HG02870 (cell line): ENCODE measurements around the gene UBL7.

ENCODE experiments used
- ATAC-seq: cut with Tn5 transposase; IDR thresholded peaks from one replicate; pipeline ENCODE4 v1.9.1; 2021; ENCODE audit warnings: mild to moderate bottlenecking, moderate library complexity; ENCODE audit not compliant: unreplicated experiment

The UBL7 gene

GRCh38 chr15:74442063-74442462 is 18.9 kb downstream of the UBL7 start:
- ATAC-seq = no peak

- no peak for ATAC-seq
Measured at GRCh38 chr15:74441248-74441941, 19.6 kb downstream of the UBL7 start.

GRCh38 chr15:74438721-74439316 is 22.1 kb downstream of the UBL7 start:
- no peak for ATAC-seq

GRCh38 chr15:74438206-74438605 is 22.8 kb downstream of the UBL7 start:
- no peak for ATAC-seq

- ATAC-seq = no peak
Measured at GRCh38 chr15:74434263-74435136, 26.5 kb downstream of the UBL7 start.

GRCh38 chr15:74433592-74434262 is 27.2 kb downstream of the UBL7 start, which contains the start of gene SEMA7A:
SEMA7A (minus strand) TSS chr15:74433958; CDS start chr15:74433918, 40 bp downstream.
- ATAC-seq = peak; percentile 58

GRCh38 chr15:74432968-74433591 is 27.9 kb downstream of the UBL7 start:
- peak; percentile 8 for ATAC-seq

- ATAC-seq = no peak
Measured at GRCh38 chr15:74432271-74432967, 28.5 kb downstream of the UBL7 start.

- no peak for ATAC-seq
Measured at GRCh38 chr15:74431645-74432044, 29.3 kb downstream of the UBL7 start.

- no peak for ATAC-seq
Measured at GRCh38 chr15:74431116-74431515, 29.8 kb downstream of the UBL7 start.

- ATAC-seq = no peak
Measured at GRCh38 chr15:74430510-74430951, 30.4 kb downstream of the UBL7 start.

GRCh38 chr15:74429781-74430400 is 31.1 kb downstream of the UBL7 start:
- no peak for ATAC-seq

- ATAC-seq = no peak
Measured at GRCh38 chr15:74428970-74429780, 31.8 kb downstream of the UBL7 start.

- no peak for ATAC-seq
Measured at GRCh38 chr15:74428442-74428787, 32.5 kb downstream of the UBL7 start.

GRCh38 chr15:74427607-74428441 is 33.1 kb downstream of the UBL7 start:
- ATAC-seq = no peak

- ATAC-seq = no peak
Measured at GRCh38 chr15:74426404-74427281, 34.3 kb downstream of the UBL7 start.

GRCh38 chr15:74425630-74426029 is 35.3 kb downstream of the UBL7 start:
- ATAC-seq = no peak
